MM.1S (cell line): Measurements from ENCODE around the gene KCNQ1.

Source experiments
- EZH2 ChIP-seq: fragments of 300-600 bp; sonication (generic); optimal IDR thresholded peaks from 2 replicates; pipeline ENCODE3; 2017; ENCODE audit warnings: low read depth, mild to moderate bottlenecking, antibody characterized with exemption, low read length, mixed read lengths
- EZH2phosphoT487 ChIP-seq: fragments of 300-600 bp; sonication (generic); IDR thresholded peaks from 2 replicates; pipeline ENCODE4 v1.6.1; 2018; ENCODE audit warnings: antibody characterized with exemption, low read length
- TF ChIP-seq, protein P1 (sequence below): fragments of 300-600 bp; sonication (generic); IDR thresholded peaks from 2 replicates; pipeline ENCODE4 v1.5.1; 2016; ENCODE audit warnings: antibody characterized with exemption, low read length, mixed read lengths

- TF ChIP-seq, protein P1, sequence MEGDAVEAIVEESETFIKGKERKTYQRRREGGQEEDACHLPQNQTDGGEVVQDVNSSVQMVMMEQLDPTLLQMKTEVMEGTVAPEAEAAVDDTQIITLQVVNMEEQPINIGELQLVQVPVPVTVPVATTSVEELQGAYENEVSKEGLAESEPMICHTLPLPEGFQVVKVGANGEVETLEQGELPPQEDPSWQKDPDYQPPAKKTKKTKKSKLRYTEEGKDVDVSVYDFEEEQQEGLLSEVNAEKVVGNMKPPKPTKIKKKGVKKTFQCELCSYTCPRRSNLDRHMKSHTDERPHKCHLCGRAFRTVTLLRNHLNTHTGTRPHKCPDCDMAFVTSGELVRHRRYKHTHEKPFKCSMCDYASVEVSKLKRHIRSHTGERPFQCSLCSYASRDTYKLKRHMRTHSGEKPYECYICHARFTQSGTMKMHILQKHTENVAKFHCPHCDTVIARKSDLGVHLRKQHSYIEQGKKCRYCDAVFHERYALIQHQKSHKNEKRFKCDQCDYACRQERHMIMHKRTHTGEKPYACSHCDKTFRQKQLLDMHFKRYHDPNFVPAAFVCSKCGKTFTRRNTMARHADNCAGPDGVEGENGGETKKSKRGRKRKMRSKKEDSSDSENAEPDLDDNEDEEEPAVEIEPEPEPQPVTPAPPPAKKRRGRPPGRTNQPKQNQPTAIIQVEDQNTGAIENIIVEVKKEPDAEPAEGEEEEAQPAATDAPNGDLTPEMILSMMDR, result no peak
- TF ChIP-seq EZH2phosphoT487 (no peak), EZH2 (no peak)
Measured at GRCh38 chr11:2553198-2553597, 108.4 kb downstream of the KCNQ1 start.
